Peyer's patch (tissue), 4 donors: ENCODE data around the gene MT4. TPM values are rescaled to one million over a fixed set of nuclear protein-coding genes. Genes with fewer than 3 reads are reported as not detected.

Experiments used
- DNase-seq, 3 donors: peaks; one replicate each; pipeline ENCODE4 v3.0.0-alpha.2; 2017 to 2019
- H3K27ac ChIP-seq, 4 donors: fragments of 200-600 bp; sonication (generic); one replicate each; pipeline ENCODE4 v1.5.1; 2016 to 2019
- H3K27me3 ChIP-seq, 2 donors: fragments of 200-600 bp; sonication (generic); one replicate each; pipeline ENCODE4 v1.5.1; 2019
- H3K36me3 ChIP-seq, 3 donors: fragments of 200-600 bp; sonication (generic); one replicate each; pipeline ENCODE4 v1.5.1; 2016 to 2019
- H3K4me1 ChIP-seq, 4 donors: fragments of 200-600 bp; sonication (generic); one replicate each; pipeline ENCODE4 v1.5.1; 2016 to 2019
- H3K4me3 ChIP-seq, 4 donors: fragments of 200-600 bp; sonication (generic); 1 replicate in 3 of 4; 2 replicates in 1 of 4; pipeline ENCODE4 v1.5.1; 2016 to 2019; ENCODE audit warnings: mild to moderate bottlenecking in 1 of 4
- H3K9me3 ChIP-seq, 4 donors: fragments of 200-600 bp; sonication (generic); one replicate each; pipeline ENCODE4 v1.5.1; 2016 to 2019; ENCODE audit warnings: mild to moderate bottlenecking in 1 of 4
- CTCF ChIP-seq, 6 experiments: fragments of 450-650 bp in 4 of 6; fragments of 200-600 bp in 2 of 6; sonication (generic) in 1 of 6; IDR thresholded peaks; one replicate each; pipeline ENCODE4 v1.5.1; 2017 to 2019; ENCODE audit warnings: antibody characterized with exemption in 6 of 6, mild to moderate bottlenecking in 3 of 6, moderate library complexity in 1 of 6
- POLR2A ChIP-seq, 2 donors: fragments of 450-650 bp; IDR thresholded peaks; one replicate each; pipeline ENCODE4 v1.5.1; 2017; ENCODE audit warnings: antibody characterized with exemption in 2 of 2, mild to moderate bottlenecking in 2 of 2, moderate library complexity in 2 of 2
- total RNA-seq, 4 donors: library from RNA; depleted of rRNA; stranded (reverse); fragments of >200 nt; gene quantifications; one replicate each; pipeline ENCODE4 v1.1.0, GENCODE V29; 2016

The MT4 gene
- not detected for total RNA-seq

DNA sequence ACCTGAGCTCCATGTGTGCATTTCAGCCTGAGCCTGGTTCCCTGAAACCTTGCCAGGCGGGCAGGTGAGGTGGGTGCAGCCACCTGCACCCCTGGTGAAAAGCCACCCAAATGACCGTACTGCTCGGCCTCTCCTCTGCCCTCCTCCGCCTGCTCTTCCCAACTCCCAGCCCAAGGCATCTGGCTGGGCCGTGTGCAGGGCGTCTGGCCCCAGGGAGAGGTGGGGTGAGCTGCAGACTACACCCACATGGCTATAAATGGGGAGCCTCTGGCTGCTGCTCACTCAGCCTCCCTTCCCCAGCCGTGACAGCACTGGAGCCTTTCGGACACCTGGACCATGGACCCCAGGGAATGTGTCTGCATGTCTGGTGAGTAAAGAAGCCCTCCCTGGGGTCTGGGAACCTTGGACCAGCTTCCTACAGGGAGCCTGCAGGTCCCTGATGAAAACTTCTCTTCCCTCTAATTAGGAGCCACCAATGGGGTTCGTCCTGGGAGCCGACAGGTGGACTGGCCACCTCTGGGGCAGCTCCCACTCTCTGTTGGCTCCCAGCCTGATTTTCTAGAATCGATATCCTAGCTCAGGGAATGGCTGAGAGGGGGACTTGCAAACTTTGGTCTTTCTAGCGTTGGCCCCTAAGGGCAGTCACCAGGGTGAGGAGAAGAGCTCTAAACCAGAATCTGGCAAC, at the start of gene MT4:
MT4 (plus strand) TSS at position 281 of the 685 bp plus-strand sequence; CDS start at position 337, 56 bp downstream.
- H3K36me3 ChIP-seq, result no peaks in the 10 kb centered on the region
- H3K27me3 ChIP-seq, result no peaks in the 10 kb centered on the region
- TF ChIP-seq CTCF (IDR thresholded peaks at IDR 0.05) (no peak), POLR2A (IDR thresholded peaks at IDR 0.05) (no peak)
- no peak for DNase-seq
- no peaks in the 10 kb centered on the region for H3K9me3 ChIP-seq
- no peaks in the 10 kb centered on the region for H3K4me1 ChIP-seq
- no peak within 1 kb of the TSS for H3K4me3 ChIP-seq
- no peak within 1 kb of the TSS for H3K27ac ChIP-seq

- no peaks in the 10 kb centered on the region for H3K9me3 ChIP-seq
- H3K27ac ChIP-seq, result no peak overlapping the region
- no peak overlapping the region for H3K4me3 ChIP-seq
- H3K4me1 ChIP-seq, result peaks cover 3 to 34% (median 7%) of the 10 kb centered on the region in 4 donors
- no peak for DNase-seq
- TF ChIP-seq CTCF (IDR thresholded peaks at IDR 0.05) (no peak), POLR2A (IDR thresholded peaks at IDR 0.05) (no peak)
- H3K36me3 ChIP-seq, result peaks cover 0 to 9% (median 0%) of the 10 kb centered on the region in 3 donors
- H3K27me3 ChIP-seq, result no peaks in the 10 kb centered on the region
Measured at GRCh38 chr16:56515665-56516064, 49.2 kb upstream of the MT4 start.

DNA sequence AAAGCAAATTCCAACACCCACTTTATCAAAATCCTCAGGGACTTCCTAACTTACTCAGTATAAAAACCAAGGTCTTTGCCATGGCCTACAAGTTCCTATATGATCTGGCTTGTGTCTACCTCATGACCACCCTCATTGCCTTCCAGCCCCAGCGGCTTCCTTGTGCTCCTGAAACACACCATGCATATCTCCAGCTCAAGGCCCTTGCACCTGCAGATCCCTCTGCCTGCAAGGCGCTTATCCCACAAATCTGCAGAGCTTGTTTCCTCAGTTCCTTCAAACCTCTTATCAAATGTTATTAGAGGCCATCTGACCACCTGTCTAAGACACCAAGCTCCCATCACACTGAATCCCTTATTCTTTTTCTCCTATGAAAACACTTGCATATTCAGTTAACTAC, 47.7 kb upstream of the MT4 start:
- no peak for TF ChIP-seq CTCF (IDR thresholded peaks at IDR 0.05)
- no peak for TF ChIP-seq POLR2A (IDR thresholded peaks at IDR 0.05)
- Histone ChIP-seq H3K4me1 (peaks cover 3 to 35% (median 7%) of the 10 kb centered on the region in 4 donors), H3K27me3 (no peaks in the 10 kb centered on the region), H3K9me3 (no peaks in the 10 kb centered on the region), H3K4me3 (no peak overlapping the region), H3K36me3 (no peaks in the 10 kb centered on the region), H3K27ac (no peak overlapping the region)
- no peak for DNase-seq

DNA sequence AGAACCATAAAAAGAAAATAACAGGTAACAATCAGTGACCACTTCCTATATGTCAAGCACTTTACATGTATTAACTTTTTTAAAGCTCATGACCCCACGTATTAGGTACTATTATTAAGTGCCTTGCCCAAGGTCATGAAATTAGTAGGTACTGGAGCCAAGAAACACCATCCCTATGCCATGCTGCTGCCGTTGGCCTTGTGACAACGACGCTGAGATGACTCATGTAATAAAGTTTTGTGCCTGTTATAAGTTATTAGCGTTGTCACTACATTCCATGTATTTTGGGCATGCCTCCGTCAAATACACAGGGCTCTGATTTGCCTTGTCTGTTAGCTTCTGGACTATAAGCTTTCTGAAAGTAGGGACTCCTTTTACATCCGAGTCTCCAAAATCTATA, 46.4 kb upstream of the MT4 start:
- Histone ChIP-seq H3K27ac (no peak overlapping the region), H3K36me3 (no peaks in the 10 kb centered on the region), H3K27me3 (no peaks in the 10 kb centered on the region), H3K9me3 (no peaks in the 10 kb centered on the region), H3K4me1 (peaks cover 3 to 34% (median 7%) of the 10 kb centered on the region in 4 donors), H3K4me3 (peak overlapping the region in 1 of 4 donors; percentile 80)
- DNase-seq, result no peak
- TF ChIP-seq CTCF (IDR thresholded peaks at IDR 0.05), result no peak
- no peak for TF ChIP-seq POLR2A (IDR thresholded peaks at IDR 0.05)

DNA sequence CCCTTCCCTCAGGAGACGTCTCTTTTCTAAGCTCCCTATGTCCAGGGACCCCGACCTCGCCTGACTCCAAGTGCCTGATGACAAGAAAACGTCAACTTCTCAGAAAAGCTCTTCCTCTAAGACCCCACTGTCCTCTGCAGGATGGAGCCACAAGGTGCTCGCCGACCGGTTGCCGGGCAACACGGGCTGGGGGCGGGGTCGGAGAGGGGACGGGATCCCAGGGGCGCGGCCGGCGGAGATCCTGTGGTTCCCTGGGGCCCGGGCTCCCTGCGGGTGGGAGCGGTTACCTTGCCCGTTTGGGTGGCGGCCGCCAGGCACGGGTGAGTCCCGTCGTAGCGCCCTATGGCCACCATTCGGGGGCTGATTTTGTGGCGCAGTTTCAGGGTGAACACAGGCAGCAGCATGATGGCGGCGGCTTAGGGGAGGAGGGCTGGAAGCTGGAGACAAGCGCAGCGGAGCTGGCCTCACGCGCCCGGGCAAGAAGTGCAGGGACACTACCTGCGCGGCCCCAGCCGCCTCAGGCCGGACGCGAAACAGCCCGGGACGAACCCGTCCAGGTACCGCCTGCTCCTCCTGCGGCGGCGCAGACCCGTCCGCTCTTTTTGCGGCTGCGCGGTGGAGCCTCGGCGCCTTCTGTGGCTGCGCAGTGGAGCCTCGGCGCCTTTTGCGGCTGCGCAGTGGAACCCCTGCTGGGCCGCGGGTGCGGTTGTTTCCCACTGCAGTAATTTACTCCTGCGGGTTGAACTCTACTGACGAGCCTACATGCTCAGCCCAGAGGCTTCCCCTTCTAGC, 45.2 kb upstream of the MT4 start, which contains the start of gene BBS2:
BBS2 (minus strand) TSS at position 566 of the 792 bp plus-strand sequence; CDS start at position 404, 162 bp downstream.
- DNase-seq, result peak; percentile 88 to 95 (median 95)
- Histone ChIP-seq H3K4me1 (peaks cover 3 to 31% (median 7%) of the 10 kb centered on the region in 4 donors), H3K4me3 (peak within 1 kb of the TSS; percentile 68 to 94 (median 78)), H3K9me3 (no peaks in the 10 kb centered on the region), H3K27me3 (no peaks in the 10 kb centered on the region), H3K36me3 (no peaks in the 10 kb centered on the region), H3K27ac (peak within 1 kb of the TSS; percentile 79 to 97 (median 88))
- peak in 3 of 6 experiments; percentile 29 to 38 (median 31) for TF ChIP-seq CTCF (IDR thresholded peaks at IDR 0.05)
- peak; percentile 76 to 86 for TF ChIP-seq POLR2A (IDR thresholded peaks at IDR 0.05)
